Trophoblast cell (in vitro differentiated cells and primary cell): Measurements from ENCODE around the gene OXTR.

Source experiments
- DNase-seq, 2 donors: peaks; one replicate each; pipeline ENCODE4 v3.0.0-alpha.2; 2016
- H2AFZ ChIP-seq: 2 replicates; pipeline ENCODE4 v1.6.1; 2013; ENCODE audit warnings: low read length, moderate library complexity, mild to moderate bottlenecking; ENCODE audit not compliant: insufficient read depth, poor library complexity
- H2AK5ac ChIP-seq: 2 replicates; pipeline ENCODE4 v1.6.1; 2013; ENCODE audit warnings: mild to moderate bottlenecking, low read length
- H2BK120ac ChIP-seq: 2 replicates; pipeline ENCODE4 v1.6.1; 2013; ENCODE audit warnings: low read length, mild to moderate bottlenecking, moderate library complexity; ENCODE audit not compliant: insufficient read depth, poor library complexity
- H2BK12ac ChIP-seq: 2 replicates; pipeline ENCODE4 v1.6.1; 2013; ENCODE audit warnings: mild to moderate bottlenecking, low read length, moderate library complexity
- H2BK5ac ChIP-seq: 2 replicates; pipeline ENCODE4 v1.6.1; 2013; ENCODE audit warnings: low read length, low read depth, moderate library complexity, mild to moderate bottlenecking; ENCODE audit not compliant: poor library complexity
- H3K14ac ChIP-seq: 2 replicates; pipeline ENCODE4 v1.6.1; 2013; ENCODE audit warnings: mild to moderate bottlenecking, low read length
- H3K18ac ChIP-seq: 2 replicates; pipeline ENCODE4 v1.6.1; 2013; ENCODE audit warnings: mild to moderate bottlenecking, low read length
- H3K23ac ChIP-seq: 2 replicates; pipeline ENCODE4 v1.6.1; 2013; ENCODE audit warnings: low read length
- H3K27ac ChIP-seq: 2 replicates; pipeline ENCODE4 v1.5.1; 2013; ENCODE audit warnings: low read depth, mild to moderate bottlenecking, inconsistent platforms, low read length, moderate library complexity
- H3K27me3 ChIP-seq: 2 replicates; pipeline ENCODE4 v1.6.1; 2013; ENCODE audit warnings: inconsistent platforms, mild to moderate bottlenecking, low read length, moderate library complexity; ENCODE audit not compliant: insufficient read depth
- H3K36me3 ChIP-seq, 2 experiments: 1 replicate in 1 of 2; 2 replicates in 1 of 2; pipeline ENCODE4 v1.6.1; 2013; ENCODE audit warnings: low read length in 2 of 2, mild to moderate bottlenecking in 2 of 2, moderate library complexity in 1 of 2; ENCODE audit not compliant: insufficient read depth in 2 of 2, control insufficient read depth in 1 of 2
- H3K4ac ChIP-seq: 2 replicates; pipeline ENCODE4 v1.6.1; 2013; ENCODE audit warnings: low read depth, mild to moderate bottlenecking, low read length, moderate library complexity
- H3K4me1 ChIP-seq, 2 experiments: 1 replicate in 1 of 2; 2 replicates in 1 of 2; pipeline ENCODE4 v1.6.1; 2013; ENCODE audit warnings: low read length in 2 of 2, mild to moderate bottlenecking in 2 of 2, moderate library complexity in 1 of 2; ENCODE audit not compliant: insufficient read depth in 2 of 2, control insufficient read depth in 1 of 2
- H3K4me2 ChIP-seq: 2 replicates; pipeline ENCODE4 v1.6.1; 2013; ENCODE audit warnings: inconsistent platforms, mild to moderate bottlenecking, low read length, moderate library complexity
- H3K4me3 ChIP-seq: 2 replicates; pipeline ENCODE4 v1.5.1; 2013; ENCODE audit warnings: mild to moderate bottlenecking, low read depth, low read length, inconsistent platforms
- H3K79me1 ChIP-seq: one replicate; pipeline ENCODE4 v1.6.1; 2013; ENCODE audit warnings: low read length
- H3K79me2 ChIP-seq: 2 replicates; pipeline ENCODE4 v1.6.1; 2013; ENCODE audit warnings: low read length, mild to moderate bottlenecking; ENCODE audit not compliant: control insufficient read depth, insufficient read depth, poor library complexity
- H3K9ac ChIP-seq: 2 replicates; pipeline ENCODE4 v1.6.1; 2013; ENCODE audit warnings: mild to moderate bottlenecking, low read length
- H3K9me3 ChIP-seq: 2 replicates; pipeline ENCODE4 v1.6.1; 2013; ENCODE audit warnings: low read depth, mild to moderate bottlenecking, control low read depth, inconsistent platforms, low read length; ENCODE audit not compliant: insufficient read depth
- H4K12ac ChIP-seq: 2 replicates; pipeline ENCODE4 v1.6.1; 2013; ENCODE audit warnings: low read depth, mild to moderate bottlenecking, low read length, moderate library complexity
- H4K8ac ChIP-seq: 2 replicates; pipeline ENCODE4 v1.6.1; 2013; ENCODE audit warnings: low read depth, mild to moderate bottlenecking, low read length, moderate library complexity
- H4K91ac ChIP-seq: one replicate; pipeline ENCODE4 v1.6.1; 2013; ENCODE audit warnings: low read depth, mild to moderate bottlenecking, low read length, moderate library complexity
- WGBS: extraction: QIAGEN DNeasy Blood & Tissue Kit; methylation state at CpG from one replicate; pipeline ENCODE4 v1.1.7; 2013; ENCODE audit warnings: missing lambda C conversion rate; ENCODE audit not compliant: insufficient read length, insufficient coverage; ENCODE audit errors: extremely low coverage; 5-methylcytosine and 5-hydroxymethylcytosine counted together

Gene OXTR

GRCh38 chr3:8734137-8734878 lies 35.1 kb downstream of the OXTR start:
- H2BK120ac ChIP-seq: no peak overlapping the region
- H2AFZ ChIP-seq: no peak overlapping the region
- no peaks in the 10 kb centered on the region for H3K79me2 ChIP-seq
- H3K4me3 ChIP-seq: no peak overlapping the region
- H2BK5ac ChIP-seq: no peak overlapping the region
- no peak overlapping the region for H3K27ac ChIP-seq
- no peaks in the 10 kb centered on the region for H3K27me3 ChIP-seq
- no peak overlapping the region for H3K9ac ChIP-seq
- peaks cover 2% of the 10 kb centered on the region for H3K9me3 ChIP-seq
- H3K14ac ChIP-seq: no peak overlapping the region
- H2BK12ac ChIP-seq: no peak overlapping the region
- H3K4ac ChIP-seq: no peak overlapping the region
- H2AK5ac ChIP-seq: no peak overlapping the region
- no peaks in the 10 kb centered on the region for H3K4me1 ChIP-seq
- H3K79me1 ChIP-seq: no peaks in the 10 kb centered on the region
- H4K91ac ChIP-seq: no peak overlapping the region
- no CpG with 5 or more reads among the region's 19 CpGs for WGBS
- H3K36me3 ChIP-seq: no peaks in the 10 kb centered on the region
- H3K18ac ChIP-seq: no peak overlapping the region
- no peak overlapping the region for H3K23ac ChIP-seq
- DNase-seq: no peak
- H3K4me2 ChIP-seq: no peak overlapping the region
- H4K8ac ChIP-seq: no peak overlapping the region
- no peak overlapping the region for H4K12ac ChIP-seq

- no peak within 1 kb of the TSS for H2AFZ ChIP-seq
- no CpG with 5 or more reads among the region's 23 CpGs for WGBS
Observed at GRCh38 chr3:8733332-8734094, 35.9 kb downstream of the OXTR start, which contains the start of gene CAV3. CAV3 (plus strand) TSS chr3:8733802; CDS start chr3:8733877, 75 bp downstream.

GRCh38 chr3:8732413-8732812 lies 37.0 kb downstream of the OXTR start:
- no peak overlapping the region for H3K23ac ChIP-seq
- H3K79me2 ChIP-seq: no peaks in the 10 kb centered on the region
- H3K4me1 ChIP-seq: no peaks in the 10 kb centered on the region
- no peak overlapping the region for H2AK5ac ChIP-seq
- no peak overlapping the region for H2BK5ac ChIP-seq
- no CpG with 5 or more reads among the region's 4 CpGs for WGBS
- no peaks in the 10 kb centered on the region for H3K79me1 ChIP-seq
- no peak overlapping the region for H4K91ac ChIP-seq
- H3K4ac ChIP-seq: no peak overlapping the region
- H3K36me3 ChIP-seq: no peaks in the 10 kb centered on the region
- no peak overlapping the region for H4K12ac ChIP-seq
- no peak overlapping the region for H3K18ac ChIP-seq
- H2AFZ ChIP-seq: no peak overlapping the region
- no peak overlapping the region for H3K9ac ChIP-seq
- DNase-seq: no peak
- H3K4me3 ChIP-seq: no peak overlapping the region
- no peaks in the 10 kb centered on the region for H3K9me3 ChIP-seq
- H3K27ac ChIP-seq: no peak overlapping the region
- no peak overlapping the region for H2BK12ac ChIP-seq
- no peak overlapping the region for H2BK120ac ChIP-seq
- no peak overlapping the region for H4K8ac ChIP-seq
- no peak overlapping the region for H3K4me2 ChIP-seq
- H3K27me3 ChIP-seq: no peaks in the 10 kb centered on the region
- H3K14ac ChIP-seq: no peak overlapping the region

More at GRCh38 chr3:8733332-8734094, 35.9 kb downstream of the OXTR start, which contains the start of gene CAV3:
- no peak within 1 kb of the TSS for H3K4ac ChIP-seq
- H3K9ac ChIP-seq: no peak within 1 kb of the TSS
- H3K27me3 ChIP-seq: no peaks in the 10 kb centered on the region
- H3K4me3 ChIP-seq: no peak within 1 kb of the TSS
- H4K91ac ChIP-seq: no peak within 1 kb of the TSS
- no peak within 1 kb of the TSS for H3K4me2 ChIP-seq
- no peak within 1 kb of the TSS for H2AK5ac ChIP-seq
- no peak within 1 kb of the TSS for H3K18ac ChIP-seq
- H2BK120ac ChIP-seq: no peak within 1 kb of the TSS
- no peak within 1 kb of the TSS for H3K27ac ChIP-seq
- H4K8ac ChIP-seq: no peak within 1 kb of the TSS
- no peaks in the 10 kb centered on the region for H3K79me1 ChIP-seq
- H4K12ac ChIP-seq: no peak within 1 kb of the TSS
- peaks cover 2% of the 10 kb centered on the region for H3K9me3 ChIP-seq
- no peaks in the 10 kb centered on the region for H3K79me2 ChIP-seq
- H3K14ac ChIP-seq: no peak within 1 kb of the TSS
- DNase-seq: no peak
- H3K23ac ChIP-seq: no peak within 1 kb of the TSS
- no peak within 1 kb of the TSS for H2BK5ac ChIP-seq
- no peak within 1 kb of the TSS for H2BK12ac ChIP-seq
- H3K36me3 ChIP-seq: no peaks in the 10 kb centered on the region
- H3K4me1 ChIP-seq: no peaks in the 10 kb centered on the region

GRCh38 chr3:8730656-8731055 lies 38.8 kb downstream of the OXTR start:
- Histone ChIP-seq H3K9ac (no peak overlapping the region), H2BK5ac (no peak overlapping the region), H3K9me3 (peaks cover 3% of the 10 kb centered on the region), H3K4me1 (no peaks in the 10 kb centered on the region), H2BK120ac (no peak overlapping the region), H3K27me3 (no peaks in the 10 kb centered on the region), H4K12ac (no peak overlapping the region), H2BK12ac (no peak overlapping the region), H4K91ac (no peak overlapping the region), H3K18ac (no peak overlapping the region), H3K14ac (no peak overlapping the region), H3K36me3 (no peaks in the 10 kb centered on the region), H4K8ac (no peak overlapping the region), H3K79me2 (no peaks in the 10 kb centered on the region), H2AFZ (no peak overlapping the region), H3K4me3 (no peak overlapping the region), H3K79me1 (no peaks in the 10 kb centered on the region), H3K23ac (no peak overlapping the region), H3K27ac (no peak overlapping the region), H3K4me2 (no peak overlapping the region), H2AK5ac (no peak overlapping the region), H3K4ac (no peak overlapping the region)
- no peak for DNase-seq
- WGBS: no CpG with 5 or more reads among the region's 3 CpGs
